ENCODE data around the gene NUP98.
A peak's percentile ranks its signal among the peaks of the same experiment; 100 is the strongest.
"Not testable (repeated sequence)": the region's sequence is repeated elsewhere in the genome, so short reads cannot be mapped to it uniquely, and the experiment has no call there.

The NUP98 gene

GRCh38 chr11:3795131-3796001 is 2.0 kb downstream of the NUP98 start:
- Mint-ChIP-seq H3K4me1 (peaks cover 46% of the 10 kb centered on the region), H3K9me3 (no peaks in the 10 kb centered on the region), H3K27ac (peak overlapping the region; percentile 97), H3K4me3 (peak overlapping the region; percentile 90), H3K36me3 (peaks cover 71% of the 10 kb centered on the region)
- no peak for ATAC-seq
- no peak for DNase-seq (ENCODE audit: low spot score in 2 of 2)

- H3K9me3 Mint-ChIP-seq; H3K4me3 Mint-ChIP-seq; DNase-seq (ENCODE audit: low spot score in 2 of 2); ATAC-seq: not testable (repeated sequence)
- Mint-ChIP-seq H3K36me3 (peaks cover 81% of the 10 kb centered on the region), H3K27ac (peak overlapping the region; percentile 56), H3K4me1 (peaks cover 54% of the 10 kb centered on the region)
Measured at GRCh38 chr11:3794387-3794786, 3.0 kb downstream of the NUP98 start.

- Mint-ChIP-seq H3K27ac (no peak overlapping the region), H3K36me3 (peaks cover 88% of the 10 kb centered on the region), H3K9me3 (no peaks in the 10 kb centered on the region), H3K4me3 (no peak overlapping the region), H3K4me1 (peaks cover 70% of the 10 kb centered on the region)
- DNase-seq (ENCODE audit: low spot score in 2 of 2) (no peak), ATAC-seq (no peak)
Measured at GRCh38 chr11:3786781-3787428, 10.4 kb downstream of the NUP98 start.

- Mint-ChIP-seq H3K4me3 (no peak overlapping the region), H3K9me3 (no peaks in the 10 kb centered on the region), H3K27ac (no peak overlapping the region), H3K36me3 (peaks cover 88% of the 10 kb centered on the region), H3K4me1 (peaks cover 53% of the 10 kb centered on the region)
- no peak for ATAC-seq
- DNase-seq (ENCODE audit: low spot score in 2 of 2), result no peak
Measured at GRCh38 chr11:3783611-3784010, 13.7 kb downstream of the NUP98 start.

- H3K4me3 Mint-ChIP-seq, result no peak overlapping the region
- H3K9me3 Mint-ChIP-seq, result no peaks in the 10 kb centered on the region
- H3K27ac Mint-ChIP-seq, result no peak overlapping the region
- peaks cover 48% of the 10 kb centered on the region for H3K4me1 Mint-ChIP-seq
- peaks cover 88% of the 10 kb centered on the region for H3K36me3 Mint-ChIP-seq
- DNase-seq (ENCODE audit: low spot score in 2 of 2) (no peak), ATAC-seq (no peak)
Measured at GRCh38 chr11:3782963-3783362, 14.4 kb downstream of the NUP98 start.

- H3K4me1 Mint-ChIP-seq, result peaks cover 34% of the 10 kb centered on the region
- no peaks in the 10 kb centered on the region for H3K9me3 Mint-ChIP-seq
- no peak for ATAC-seq
- H3K27ac Mint-ChIP-seq, result peak overlapping the region; percentile 61
- DNase-seq (ENCODE audit: low spot score in 2 of 2), result no peak
- peaks cover 92% of the 10 kb centered on the region for H3K36me3 Mint-ChIP-seq
- H3K4me3 Mint-ChIP-seq, result no peak overlapping the region
Measured at GRCh38 chr11:3781423-3781822, 15.9 kb downstream of the NUP98 start.

GRCh38 chr11:3775736-3776406 is 21.5 kb downstream of the NUP98 start:
- DNase-seq (ENCODE audit: low spot score in 2 of 2), result no peak
- no peaks in the 10 kb centered on the region for H3K4me1 Mint-ChIP-seq
- H3K27ac Mint-ChIP-seq, result no peak overlapping the region
- peaks cover 100% of the 10 kb centered on the region for H3K36me3 Mint-ChIP-seq
- no peaks in the 10 kb centered on the region for H3K9me3 Mint-ChIP-seq
- H3K4me3 Mint-ChIP-seq, result no peak overlapping the region
- ATAC-seq, result no peak

- no peak overlapping the region for H3K27ac Mint-ChIP-seq
- DNase-seq (ENCODE audit: low spot score in 2 of 2), result no peak
- no peak for ATAC-seq
- H3K36me3 Mint-ChIP-seq, result peaks cover 100% of the 10 kb centered on the region
- H3K4me1 Mint-ChIP-seq, result no peaks in the 10 kb centered on the region
- H3K4me3 Mint-ChIP-seq, result no peak overlapping the region
- no peaks in the 10 kb centered on the region for H3K9me3 Mint-ChIP-seq
Measured at GRCh38 chr11:3773180-3773579, 24.2 kb downstream of the NUP98 start.

- no peaks in the 10 kb centered on the region for H3K4me1 Mint-ChIP-seq
- H3K9me3 Mint-ChIP-seq, result no peaks in the 10 kb centered on the region
- H3K27ac Mint-ChIP-seq, result no peak overlapping the region
- H3K36me3 Mint-ChIP-seq, result peaks cover 100% of the 10 kb centered on the region
- DNase-seq (ENCODE audit: low spot score in 2 of 2) (no peak), ATAC-seq (no peak)
- no peak overlapping the region for H3K4me3 Mint-ChIP-seq
Measured at GRCh38 chr11:3767536-3767935, 29.8 kb downstream of the NUP98 start.

- H3K36me3 Mint-ChIP-seq, result peaks cover 100% of the 10 kb centered on the region
- H3K4me1 Mint-ChIP-seq; H3K27ac Mint-ChIP-seq; H3K4me3 Mint-ChIP-seq; H3K9me3 Mint-ChIP-seq; ATAC-seq; DNase-seq (ENCODE audit: low spot score in 2 of 2): not testable (repeated sequence)
Measured at GRCh38 chr11:3766836-3767235, 30.5 kb downstream of the NUP98 start.

GRCh38 chr11:3764266-3764665 is 33.1 kb downstream of the NUP98 start:
- H3K27ac Mint-ChIP-seq, result no peak overlapping the region
- no peaks in the 10 kb centered on the region for H3K9me3 Mint-ChIP-seq
- H3K4me1 Mint-ChIP-seq, result no peaks in the 10 kb centered on the region
- no peak for DNase-seq (ENCODE audit: low spot score in 2 of 2)
- H3K4me3 Mint-ChIP-seq, result no peak overlapping the region
- ATAC-seq, result no peak
- H3K36me3 Mint-ChIP-seq, result peaks cover 100% of the 10 kb centered on the region

GRCh38 chr11:3755151-3755550 is 42.2 kb downstream of the NUP98 start:
- Mint-ChIP-seq H3K9me3 (no peaks in the 10 kb centered on the region), H3K27ac (no peak overlapping the region), H3K4me1 (no peaks in the 10 kb centered on the region), H3K4me3 (no peak overlapping the region), H3K36me3 (peaks cover 100% of the 10 kb centered on the region)
- ATAC-seq, result no peak
- no peak for DNase-seq (ENCODE audit: low spot score in 2 of 2)

GRCh38 chr11:3753110-3753509 is 44.2 kb downstream of the NUP98 start:
- Mint-ChIP-seq H3K36me3 (peaks cover 100% of the 10 kb centered on the region), H3K4me1 (no peaks in the 10 kb centered on the region), H3K9me3 (no peaks in the 10 kb centered on the region), H3K27ac (peak overlapping the region; percentile 54), H3K4me3 (no peak overlapping the region)
- no peak for ATAC-seq
- no peak for DNase-seq (ENCODE audit: low spot score in 2 of 2)

GRCh38 chr11:3747704-3748103 is 49.6 kb downstream of the NUP98 start:
- peaks cover 100% of the 10 kb centered on the region for H3K36me3 Mint-ChIP-seq
- H3K4me3 Mint-ChIP-seq, result no peak overlapping the region
- no peak for DNase-seq (ENCODE audit: low spot score in 2 of 2)
- H3K27ac Mint-ChIP-seq, result no peak overlapping the region
- no peaks in the 10 kb centered on the region for H3K4me1 Mint-ChIP-seq
- ATAC-seq, result peak; percentile 28
- H3K9me3 Mint-ChIP-seq, result no peaks in the 10 kb centered on the region

GRCh38 chr11:3745161-3745560 is 52.2 kb downstream of the NUP98 start:
- Mint-ChIP-seq H3K36me3 (peaks cover 100% of the 10 kb centered on the region), H3K9me3 (no peaks in the 10 kb centered on the region), H3K27ac (no peak overlapping the region), H3K4me1 (no peaks in the 10 kb centered on the region), H3K4me3 (no peak overlapping the region)
- ATAC-seq (no peak), DNase-seq (ENCODE audit: low spot score in 2 of 2) (no peak)
